ENCODE measurements around the gene MED26. TPM values are rescaled to one million over a fixed set of nuclear protein-coding genes. Genes with fewer than 3 reads are reported as not detected.
A peak's percentile ranks its signal among the peaks of the same experiment; 100 is the strongest.

The MED26 gene
- total and polyA plus RNA-seq, 9 of the 15 experiments (the other 6 are each of a cell fraction or from before 2014, with no cell fraction given) = 0.71 to 15.1 (median 6.2) TPM

DNA sequence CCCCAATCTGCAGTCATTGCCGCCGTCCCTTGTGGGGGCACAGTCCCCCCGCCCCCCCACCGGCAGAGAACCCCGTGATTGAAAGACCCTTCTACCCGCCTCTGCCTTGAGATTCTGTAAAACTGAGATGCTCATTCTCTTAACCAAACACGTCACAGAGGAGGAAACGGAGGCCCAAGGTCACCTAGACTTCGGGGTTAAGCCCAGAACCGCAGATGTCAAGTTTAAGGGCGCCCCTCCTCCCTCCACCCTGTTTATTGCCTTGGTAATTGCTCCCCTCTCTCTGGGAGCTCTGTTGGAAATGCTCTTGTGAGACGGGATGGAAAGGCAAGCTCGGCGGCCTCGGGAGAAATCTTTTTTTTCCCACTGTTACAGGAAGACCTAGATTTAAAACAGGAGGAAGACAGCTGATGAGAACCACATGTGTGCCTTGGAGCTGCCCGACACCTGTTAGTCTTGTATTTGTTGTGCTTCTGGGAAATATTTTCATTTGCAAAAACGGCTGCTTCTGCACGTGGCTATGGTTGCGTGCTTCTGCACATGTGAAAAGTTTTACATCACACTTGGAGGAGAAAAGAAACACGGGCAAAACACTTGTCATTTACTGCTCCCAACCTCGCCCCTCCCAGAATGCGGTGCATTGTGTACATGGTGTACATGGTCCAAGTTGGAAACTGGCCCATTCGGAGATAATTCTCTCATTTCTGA lies 1.1 kb upstream of the MED26 start (continued):
- TF ChIP-seq BHLHE40 (IDR thresholded peaks at IDR 0.05; ENCODE audit: low read length) (peak; percentile 40), SRSF3 (IDR thresholded peaks at IDR 0.05; ENCODE audit: insufficient read depth, low read length) (no peak), ZNF124 (CRISPR knock-in tag; IDR thresholded peaks at IDR 0.05) (no peak), ZNF75A (CRISPR knock-in tag; IDR thresholded peaks at IDR 0.05) (no peak), MTA2 (IDR thresholded peaks at IDR 0.05; ENCODE audit: low read depth) (no peak), ZSCAN29 (IDR thresholded peaks at IDR 0.05) (no peak), BCLAF1 (IDR thresholded peaks at IDR 0.05; ENCODE audit: borderline replicate concordance in 1 of 2, control insufficient read depth in 1 of 2, low read depth in 2 of 2, low read length in 1 of 2) (no peak), U2AF2 (optimal IDR thresholded peaks at IDR 0.05; ENCODE audit: low read depth, low read length) (no peak), TBP (optimal IDR thresholded peaks at IDR 0.05; ENCODE audit: low read depth, low read length) (no peak), DACH1 (IDR thresholded peaks at IDR 0.05; ENCODE audit: partially characterized antibody) (no peak), NFIC (IDR thresholded peaks at IDR 0.05) (peak; percentile 22; the same call in 1 of the 2 replicates), RBM17 (IDR thresholded peaks at IDR 0.05; ENCODE audit: borderline replicate concordance, low read depth, low read length) (no peak), ZNF197 (CRISPR knock-in tag; IDR thresholded peaks at IDR 0.05; ENCODE audit: low read depth) (no peak), NELFE (IDR thresholded peaks at IDR 0.05; ENCODE audit: insufficient read depth, insufficient read length) (no peak), HNRNPL (IDR thresholded peaks at IDR 0.05; ENCODE audit: low read depth, low read length) (no peak), MYNN (IDR thresholded peaks at IDR 0.05) (no peak), MYNN (CRISPR knock-in tag; IDR thresholded peaks at IDR 0.05) (no peak), CBFA2T2 (conservative IDR thresholded peaks at IDR 0.05) (no peak), HMG20A (CRISPR knock-in tag; conservative IDR thresholded peaks at IDR 0.05) (no peak)
- TF ChIP-seq, protein P1, sequence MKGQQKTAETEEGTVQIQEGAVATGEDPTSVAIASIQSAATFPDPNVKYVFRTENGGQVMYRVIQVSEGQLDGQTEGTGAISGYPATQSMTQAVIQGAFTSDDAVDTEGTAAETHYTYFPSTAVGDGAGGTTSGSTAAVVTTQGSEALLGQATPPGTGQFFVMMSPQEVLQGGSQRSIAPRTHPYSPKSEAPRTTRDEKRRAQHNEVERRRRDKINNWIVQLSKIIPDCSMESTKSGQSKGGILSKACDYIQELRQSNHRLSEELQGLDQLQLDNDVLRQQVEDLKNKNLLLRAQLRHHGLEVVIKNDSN (CRISPR knock-in tag; IDR thresholded peaks at IDR 0.05) = 0 out of 2 replicates have a peak, but pooled peaks have one; percentile 18
- TF ChIP-seq, protein P2, sequence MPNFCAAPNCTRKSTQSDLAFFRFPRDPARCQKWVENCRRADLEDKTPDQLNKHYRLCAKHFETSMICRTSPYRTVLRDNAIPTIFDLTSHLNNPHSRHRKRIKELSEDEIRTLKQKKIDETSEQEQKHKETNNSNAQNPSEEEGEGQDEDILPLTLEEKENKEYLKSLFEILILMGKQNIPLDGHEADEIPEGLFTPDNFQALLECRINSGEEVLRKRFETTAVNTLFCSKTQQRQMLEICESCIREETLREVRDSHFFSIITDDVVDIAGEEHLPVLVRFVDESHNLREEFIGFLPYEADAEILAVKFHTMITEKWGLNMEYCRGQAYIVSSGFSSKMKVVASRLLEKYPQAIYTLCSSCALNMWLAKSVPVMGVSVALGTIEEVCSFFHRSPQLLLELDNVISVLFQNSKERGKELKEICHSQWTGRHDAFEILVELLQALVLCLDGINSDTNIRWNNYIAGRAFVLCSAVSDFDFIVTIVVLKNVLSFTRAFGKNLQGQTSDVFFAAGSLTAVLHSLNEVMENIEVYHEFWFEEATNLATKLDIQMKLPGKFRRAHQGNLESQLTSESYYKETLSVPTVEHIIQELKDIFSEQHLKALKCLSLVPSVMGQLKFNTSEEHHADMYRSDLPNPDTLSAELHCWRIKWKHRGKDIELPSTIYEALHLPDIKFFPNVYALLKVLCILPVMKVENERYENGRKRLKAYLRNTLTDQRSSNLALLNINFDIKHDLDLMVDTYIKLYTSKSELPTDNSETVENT (CRISPR knock-in tag; IDR thresholded peaks at IDR 0.05) = no peak
- TF ChIP-seq, protein P3, sequence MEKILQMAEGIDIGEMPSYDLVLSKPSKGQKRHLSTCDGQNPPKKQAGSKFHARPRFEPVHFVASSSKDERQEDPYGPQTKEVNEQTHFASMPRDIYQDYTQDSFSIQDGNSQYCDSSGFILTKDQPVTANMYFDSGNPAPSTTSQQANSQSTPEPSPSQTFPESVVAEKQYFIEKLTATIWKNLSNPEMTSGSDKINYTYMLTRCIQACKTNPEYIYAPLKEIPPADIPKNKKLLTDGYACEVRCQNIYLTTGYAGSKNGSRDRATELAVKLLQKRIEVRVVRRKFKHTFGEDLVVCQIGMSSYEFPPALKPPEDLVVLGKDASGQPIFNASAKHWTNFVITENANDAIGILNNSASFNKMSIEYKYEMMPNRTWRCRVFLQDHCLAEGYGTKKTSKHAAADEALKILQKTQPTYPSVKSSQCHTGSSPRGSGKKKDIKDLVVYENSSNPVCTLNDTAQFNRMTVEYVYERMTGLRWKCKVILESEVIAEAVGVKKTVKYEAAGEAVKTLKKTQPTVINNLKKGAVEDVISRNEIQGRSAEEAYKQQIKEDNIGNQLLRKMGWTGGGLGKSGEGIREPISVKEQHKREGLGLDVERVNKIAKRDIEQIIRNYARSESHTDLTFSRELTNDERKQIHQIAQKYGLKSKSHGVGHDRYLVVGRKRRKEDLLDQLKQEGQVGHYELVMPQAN (IDR thresholded peaks at IDR 0.05; ENCODE audit: borderline replicate concordance) = no peak

Data from K562 (cell line).